NCI-H748 treated with DMSO at 0.1 percent for 48 hours (cell line): ENCODE results near the gene PGP.

Source experiments
- DNase-seq: peaks from one replicate; lab custom pipeline; 2025; lab: John Stamatoyannopoulos, UW

Gene PGP

GRCh38 chr16:2180962-2181923, 33.4 kb downstream of the PGP start:
- DNase-seq, result no peak

DNA sequence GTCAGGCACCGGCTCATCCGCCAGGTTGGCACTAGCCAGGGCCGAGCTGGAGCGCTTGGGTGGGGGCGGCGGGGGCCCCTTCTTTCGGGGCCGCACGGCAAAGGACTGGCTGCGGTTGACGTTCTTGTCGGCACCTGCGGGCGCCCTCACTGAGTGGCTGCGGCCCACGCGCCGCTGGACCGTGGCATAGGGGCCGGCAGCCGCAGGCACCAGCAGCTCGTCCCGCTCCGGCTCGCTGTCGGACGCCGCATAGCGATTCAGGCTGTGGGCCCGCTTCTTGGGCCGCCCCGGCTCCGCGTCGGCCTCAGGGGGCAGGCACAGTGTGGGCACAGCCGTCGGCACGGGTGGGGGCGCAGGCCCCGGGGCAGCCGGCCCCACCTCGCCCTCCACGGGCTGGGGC, 34.2 kb downstream of the PGP start:
- no peak for DNase-seq

DNA sequence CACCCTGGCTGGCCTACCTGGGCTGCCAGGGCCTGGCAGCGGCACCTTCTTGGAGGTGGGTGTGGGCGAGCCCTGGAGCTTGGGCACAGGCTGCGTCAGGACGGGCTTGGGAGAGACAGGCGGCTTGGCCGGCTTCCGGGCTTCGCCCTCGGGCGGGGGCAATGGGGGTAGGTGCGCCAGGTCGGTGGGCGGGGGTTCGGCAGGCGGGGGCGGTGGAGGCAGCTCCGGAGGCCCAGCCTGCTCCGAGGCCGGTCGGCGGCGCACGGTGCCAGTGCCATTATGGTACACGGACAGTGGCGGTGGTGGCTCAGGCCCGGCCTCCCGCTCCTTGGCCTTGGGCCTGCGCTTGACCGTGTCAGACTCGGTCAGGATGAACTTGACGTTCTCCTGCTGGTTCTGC, 35.1 kb downstream of the PGP start:
- no peak for DNase-seq

GRCh38 chr16:2179107-2179501, 35.5 kb downstream of the PGP start:
- no peak for DNase-seq

DNA sequence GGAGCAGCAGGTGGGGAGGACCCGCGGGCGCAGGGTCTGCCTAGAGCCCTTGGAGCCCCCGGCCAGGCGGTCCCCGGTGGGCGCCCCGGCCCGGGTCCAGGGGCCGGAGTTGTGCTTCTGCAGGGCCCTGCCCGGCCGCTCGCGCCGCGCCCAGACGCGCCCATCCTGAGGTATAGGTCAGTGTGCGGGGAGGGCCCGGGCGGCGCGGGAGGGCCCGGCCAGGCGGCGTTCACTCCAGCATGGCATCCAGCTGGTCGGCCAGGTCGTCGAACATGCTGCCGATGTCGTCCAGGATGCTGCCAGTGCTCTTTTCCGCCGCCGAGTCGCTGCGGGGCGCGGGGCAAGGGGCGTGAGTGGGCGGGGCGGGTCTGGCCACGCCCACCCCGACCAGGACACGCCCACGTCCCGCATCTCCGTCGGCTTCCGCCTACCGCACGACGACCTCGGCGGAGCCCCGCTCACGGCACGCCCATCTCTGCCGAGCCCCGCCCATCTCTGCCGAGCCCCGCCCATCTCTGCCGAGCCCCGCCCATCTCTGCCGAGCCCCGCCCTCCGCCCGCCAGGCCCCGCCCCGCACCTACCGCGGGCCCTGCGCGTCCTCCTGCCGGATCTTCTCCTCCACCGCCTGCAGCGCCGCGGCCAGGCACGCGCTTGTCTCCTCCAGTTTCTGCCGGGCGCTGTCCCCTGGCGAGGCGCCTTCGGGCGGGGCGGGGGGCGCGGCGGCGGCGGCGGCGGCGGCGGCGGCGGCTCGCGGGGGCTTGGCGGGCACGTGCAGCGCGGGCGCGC, 36.1 kb downstream of the PGP start:
- no peak for DNase-seq

DNA sequence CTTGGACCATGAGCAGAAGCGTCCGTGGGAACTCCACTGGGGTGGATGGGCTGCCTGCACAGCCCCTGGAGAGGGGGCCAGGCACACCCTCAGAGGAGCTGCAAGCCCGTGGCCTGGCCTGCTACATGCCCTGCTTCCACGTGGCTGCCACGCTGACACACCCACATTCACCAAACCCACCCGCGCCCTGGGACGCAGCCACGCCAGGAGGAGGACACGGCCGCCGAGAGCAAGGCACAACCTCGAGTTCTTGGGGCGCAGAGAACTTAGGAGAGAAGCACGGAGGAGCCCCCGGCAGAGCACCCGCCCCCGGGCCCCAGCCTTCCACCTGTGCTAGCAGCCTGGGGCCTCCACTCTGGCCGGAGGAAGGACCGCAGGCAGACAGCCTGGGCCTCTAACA, 37.1 kb downstream of the PGP start:
- no peak for DNase-seq

GRCh38 chr16:2177101-2177500, 37.5 kb downstream of the PGP start:
- no peak for DNase-seq

DNA sequence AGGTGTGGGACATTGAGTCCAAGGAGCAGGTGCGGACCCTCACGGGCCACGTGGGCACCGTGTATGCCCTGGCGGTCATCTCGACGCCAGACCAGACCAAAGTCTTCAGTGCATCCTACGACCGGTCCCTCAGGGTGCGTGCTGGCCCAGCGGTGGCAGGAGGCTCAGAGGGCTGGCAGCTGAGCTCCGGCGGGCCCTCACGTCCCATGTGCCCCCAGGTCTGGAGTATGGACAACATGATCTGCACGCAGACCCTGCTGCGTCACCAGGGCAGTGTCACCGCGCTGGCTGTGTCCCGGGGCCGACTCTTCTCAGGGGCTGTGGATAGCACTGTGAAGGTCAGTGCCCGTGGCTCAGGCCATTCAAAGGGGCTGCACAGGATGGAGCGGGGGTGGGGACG, 38.6 kb downstream of the PGP start:
- DNase-seq, result no peak

DNA sequence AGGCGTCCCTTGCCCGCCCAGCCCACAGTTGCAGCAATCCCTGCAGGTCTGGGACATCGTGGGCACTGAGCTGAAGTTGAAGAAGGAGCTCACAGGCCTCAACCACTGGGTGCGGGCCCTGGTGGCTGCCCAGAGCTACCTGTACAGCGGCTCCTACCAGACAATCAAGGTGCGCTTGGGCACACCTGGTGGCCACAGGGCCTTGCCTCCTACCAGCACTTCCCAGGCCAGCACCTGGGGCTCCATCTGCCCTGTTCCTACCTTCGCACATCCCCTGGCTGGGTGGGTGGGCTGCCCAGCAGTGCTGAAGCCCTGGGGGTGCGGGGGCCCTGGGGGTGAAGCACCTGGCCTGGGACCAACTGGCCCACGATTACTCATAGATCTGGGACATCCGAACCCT, 39.2 kb downstream of the PGP start:
- DNase-seq, result no peak

DNA sequence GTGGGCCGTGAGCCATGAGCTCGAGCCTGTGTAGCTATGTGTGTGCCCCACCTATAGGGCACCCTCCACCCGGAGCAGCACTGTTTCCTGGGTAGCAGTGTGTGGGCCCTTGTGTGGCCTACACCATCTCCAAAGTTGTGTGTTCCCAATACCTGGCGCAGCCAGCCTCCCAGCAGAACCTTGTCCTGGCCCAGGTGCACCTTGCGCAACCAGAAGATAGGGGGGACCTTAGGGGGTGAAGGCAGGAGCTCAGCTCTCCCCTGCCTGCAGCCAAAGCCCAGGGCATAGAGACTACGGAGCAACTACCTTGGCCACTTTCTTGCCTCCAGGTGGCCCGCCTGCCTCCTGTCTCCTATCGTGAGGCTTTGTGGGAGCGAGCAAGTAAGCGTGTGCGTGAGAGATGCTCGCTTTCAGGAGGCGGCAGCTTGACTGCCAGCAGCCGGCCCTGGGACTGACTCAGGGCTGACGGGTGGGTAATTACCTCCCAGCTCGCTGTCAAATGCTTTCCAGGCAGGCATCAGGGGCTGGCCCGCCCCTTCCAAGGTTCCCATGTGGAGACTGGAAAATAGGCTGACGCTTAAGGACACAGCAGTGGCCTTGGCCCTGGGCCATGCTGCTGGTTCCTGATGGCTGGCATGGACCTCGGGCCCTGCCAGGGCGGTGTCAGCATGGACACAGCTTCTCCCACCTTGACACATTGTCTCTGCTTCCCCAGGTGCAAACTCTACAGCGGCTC, 40.1 kb downstream of the PGP start:
- no peak for DNase-seq

- DNase-seq, result no peak
These were observed 40.7 kb downstream of the PGP start for GRCh38 chr16:2173916-2174315.

DNA sequence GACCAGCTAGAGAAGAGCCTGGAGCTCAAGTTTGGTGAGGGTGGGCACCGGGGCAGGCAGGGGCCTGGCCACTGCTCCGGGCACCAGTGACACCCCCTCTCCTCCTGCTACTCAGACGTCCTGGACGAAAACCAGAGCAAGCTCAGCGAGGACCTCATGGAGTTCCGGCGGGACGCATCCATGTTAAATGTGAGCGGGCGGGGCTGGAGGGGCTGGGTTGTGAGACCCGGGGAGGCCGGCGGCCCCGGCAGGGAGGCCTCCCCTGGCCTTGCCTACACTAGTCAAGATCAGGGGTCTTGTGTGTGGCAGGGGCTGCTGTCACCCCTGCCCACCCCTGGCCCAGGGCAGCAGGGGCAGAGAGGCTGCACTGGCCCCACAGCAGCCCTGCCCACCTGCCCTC, 41.3 kb downstream of the PGP start:
- DNase-seq, result no peak

DNA sequence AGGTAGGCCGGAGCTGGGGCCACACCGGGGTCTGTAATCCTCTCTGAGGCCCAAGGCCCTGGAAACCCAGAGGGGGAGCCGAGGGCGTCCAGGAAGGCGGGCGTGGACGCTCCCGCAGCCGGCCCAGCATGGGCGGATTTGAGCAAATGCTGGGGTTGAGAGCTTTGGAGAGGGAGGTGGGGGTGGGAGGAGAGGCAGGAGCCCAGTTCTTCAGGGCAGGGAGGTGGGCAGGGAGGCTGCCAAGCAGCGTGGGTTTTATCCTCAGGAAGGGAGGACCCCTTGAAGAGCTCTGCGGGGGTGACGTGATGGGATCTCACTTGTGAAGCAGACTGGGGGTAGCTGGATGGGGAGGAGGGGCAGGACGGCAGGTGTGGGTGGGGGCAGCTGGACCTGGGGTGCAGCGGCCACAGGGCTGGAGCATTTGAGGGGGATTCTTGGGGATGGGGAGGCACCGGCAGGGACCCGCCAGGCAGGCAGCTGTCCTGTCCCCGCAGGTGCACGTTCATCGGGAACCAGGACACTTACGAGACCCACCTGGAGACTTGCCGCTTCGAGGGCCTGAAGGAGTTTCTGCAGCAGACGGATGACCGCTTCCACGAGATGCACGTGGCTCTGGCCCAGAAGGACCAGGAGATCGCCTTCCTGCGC, 41.8 kb downstream of the PGP start:
- no peak for DNase-seq

DNA sequence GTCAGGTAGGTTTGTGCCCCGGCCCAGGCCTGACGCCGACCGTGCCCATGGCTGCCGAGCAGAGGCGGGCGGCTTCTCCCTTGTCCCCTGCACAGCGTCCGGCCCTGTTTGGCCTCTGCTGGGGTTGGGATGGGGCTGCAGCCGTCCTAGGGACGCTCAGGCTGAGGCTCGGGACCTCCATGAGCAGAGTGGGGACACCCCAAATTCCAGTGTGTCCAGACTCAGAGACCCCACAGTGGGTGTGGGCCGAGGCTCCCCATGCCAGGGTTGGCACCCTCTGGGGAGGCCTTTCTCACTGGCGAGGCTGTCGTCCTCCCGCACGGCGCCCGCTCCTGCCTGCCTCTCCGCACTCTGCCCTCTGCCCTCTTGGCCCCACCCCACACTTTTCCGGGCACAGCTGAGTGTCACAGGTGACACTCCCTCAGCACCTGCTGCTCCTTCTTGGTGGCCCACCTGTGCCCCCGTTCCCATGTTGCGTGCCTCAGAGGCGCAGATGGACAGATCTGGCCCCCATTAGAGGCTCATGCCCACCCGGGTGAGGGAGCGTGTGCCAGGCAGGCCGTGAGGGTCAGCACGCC, 43.0 kb downstream of the PGP start:
- no peak for DNase-seq

DNA sequence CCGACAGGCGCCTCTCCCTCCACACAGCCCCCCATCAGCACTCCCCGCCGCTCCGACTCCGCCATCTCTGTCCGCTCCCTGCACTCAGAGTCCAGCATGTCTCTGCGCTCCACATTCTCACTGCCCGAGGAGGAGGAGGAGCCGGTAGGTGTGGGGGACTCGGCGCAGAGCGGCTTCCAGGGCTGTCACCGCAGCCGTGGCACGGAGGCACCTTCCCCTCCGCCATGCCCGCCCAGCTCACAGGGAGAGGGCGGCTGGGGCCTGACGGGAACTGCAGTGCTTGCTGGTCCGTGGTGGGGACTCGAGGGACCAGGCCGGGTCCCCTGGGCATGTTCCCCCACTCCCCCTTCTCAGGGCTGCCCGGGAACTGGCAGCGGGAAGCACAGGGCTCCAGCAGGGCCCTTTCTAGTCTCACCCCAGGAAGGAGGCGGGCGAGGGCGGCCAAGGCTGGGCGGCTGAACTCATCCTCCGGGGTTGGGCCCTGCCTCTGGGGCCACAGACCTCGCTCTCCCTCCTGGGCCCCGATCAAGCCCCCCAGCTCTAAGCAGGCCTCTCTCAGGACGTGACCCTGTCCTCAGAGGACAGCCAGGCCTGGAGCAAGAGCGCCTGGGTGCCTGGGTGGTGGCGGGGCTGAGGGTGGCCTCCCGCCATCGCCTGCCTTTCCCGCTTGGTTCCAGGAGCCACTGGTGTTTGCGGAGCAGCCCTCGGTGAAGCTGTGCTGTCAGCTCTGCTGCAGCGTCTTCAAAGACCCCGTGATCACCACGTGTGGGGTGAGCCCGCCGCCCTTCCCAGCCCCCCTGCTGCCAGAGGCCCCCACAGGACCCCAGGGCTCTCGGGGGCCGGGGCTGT, 43.8 kb downstream of the PGP start:
- no peak for DNase-seq

GRCh38 chr16:2170080-2170479, 44.6 kb downstream of the PGP start:
- DNase-seq, result no peak

- DNase-seq, result no peak
These were observed 47.5 kb downstream of the PGP start for GRCh38 chr16:2167068-2167638.

DNA sequence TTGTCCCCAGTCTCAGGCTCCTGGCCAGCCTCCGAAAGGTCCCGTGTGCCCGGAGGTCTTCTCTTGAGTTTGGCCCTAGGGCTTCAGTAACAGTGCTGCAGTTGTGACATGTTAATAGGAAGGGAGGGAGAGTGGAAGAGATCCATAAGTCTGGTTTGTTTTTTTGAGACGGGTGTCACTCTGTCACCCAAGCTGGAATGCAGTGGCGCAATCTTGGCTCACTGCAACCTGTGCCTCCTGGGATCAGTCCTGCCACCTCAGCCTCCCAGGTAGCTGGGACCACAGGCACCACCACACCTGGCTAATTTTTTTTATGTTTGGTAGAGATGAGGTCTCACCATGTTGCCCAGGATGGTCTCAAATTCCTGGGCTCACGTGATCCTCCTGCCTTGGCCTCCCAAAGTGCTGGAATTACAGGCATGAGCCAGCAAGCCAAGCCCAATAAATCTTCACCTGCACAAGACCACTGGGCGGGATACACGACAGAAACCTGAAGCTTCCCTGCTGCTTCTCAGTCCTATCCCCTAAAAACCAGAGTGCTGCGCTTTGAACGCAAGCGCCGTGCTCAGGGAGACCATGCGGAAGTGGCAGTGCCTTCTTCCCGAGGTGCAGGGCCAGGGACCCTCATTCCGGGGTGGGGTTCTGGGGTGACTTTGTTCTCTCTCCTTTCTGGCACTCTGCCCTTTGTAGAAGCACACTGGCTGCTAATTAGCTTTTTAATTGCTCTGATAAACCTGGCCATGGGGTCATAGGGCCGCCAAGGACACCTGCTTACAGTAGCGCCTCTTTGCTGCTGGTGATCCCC, 48.2 kb downstream of the PGP start:
- no peak for DNase-seq

GRCh38 chr16:2165861-2166260, 48.8 kb downstream of the PGP start:
- no peak for DNase-seq
